ENCODE results near the gene BID. TPM values are rescaled to one million over a fixed set of nuclear protein-coding genes. Genes with fewer than 3 reads are reported as not detected.

The BID gene
- total RNA-seq, 2 donors from 2014 or later = 18.1 to 21.0 TPM

- TF ChIP-seq, protein P1, sequence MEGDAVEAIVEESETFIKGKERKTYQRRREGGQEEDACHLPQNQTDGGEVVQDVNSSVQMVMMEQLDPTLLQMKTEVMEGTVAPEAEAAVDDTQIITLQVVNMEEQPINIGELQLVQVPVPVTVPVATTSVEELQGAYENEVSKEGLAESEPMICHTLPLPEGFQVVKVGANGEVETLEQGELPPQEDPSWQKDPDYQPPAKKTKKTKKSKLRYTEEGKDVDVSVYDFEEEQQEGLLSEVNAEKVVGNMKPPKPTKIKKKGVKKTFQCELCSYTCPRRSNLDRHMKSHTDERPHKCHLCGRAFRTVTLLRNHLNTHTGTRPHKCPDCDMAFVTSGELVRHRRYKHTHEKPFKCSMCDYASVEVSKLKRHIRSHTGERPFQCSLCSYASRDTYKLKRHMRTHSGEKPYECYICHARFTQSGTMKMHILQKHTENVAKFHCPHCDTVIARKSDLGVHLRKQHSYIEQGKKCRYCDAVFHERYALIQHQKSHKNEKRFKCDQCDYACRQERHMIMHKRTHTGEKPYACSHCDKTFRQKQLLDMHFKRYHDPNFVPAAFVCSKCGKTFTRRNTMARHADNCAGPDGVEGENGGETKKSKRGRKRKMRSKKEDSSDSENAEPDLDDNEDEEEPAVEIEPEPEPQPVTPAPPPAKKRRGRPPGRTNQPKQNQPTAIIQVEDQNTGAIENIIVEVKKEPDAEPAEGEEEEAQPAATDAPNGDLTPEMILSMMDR (IDR thresholded peaks at IDR 0.05) = no peak
- TF ChIP-seq POLR2A (IDR thresholded peaks at IDR 0.05) (no peak), POLR2AphosphoS5 (IDR thresholded peaks at IDR 0.05) (no peak)
These were observed 42.8 kb upstream of the BID start for GRCh38 chr22:17817079-17817478.

GRCh38 chr22:17816649-17817048 lies 42.4 kb upstream of the BID start:
- H3K36me3 ChIP-seq = peaks cover 0 to 17% of the 10 kb centered on the region in 2 donors

More at GRCh38 chr22:17817079-17817478, 42.8 kb upstream of the BID start:
- Histone ChIP-seq H3K27ac (no peak overlapping the region), H3K27me3 (replicated peaks; ENCODE audit: insufficient read depth) (no peaks in the 10 kb centered on the region), H3K4me3 (no peak overlapping the region), H3K9me3 (no peaks in the 10 kb centered on the region), H3K36me3 (peaks cover 0 to 17% of the 10 kb centered on the region in 2 donors), H3K4me1 (replicated peaks) (no peaks in the 10 kb centered on the region)
- DNase-seq (ENCODE audit: low spot score) = no peak
- intact Hi-C loops (cut with DNase I) = no loop called here
- 95% methylated on average over 21 of the region's 21 CpGs for WGBS

DNA sequence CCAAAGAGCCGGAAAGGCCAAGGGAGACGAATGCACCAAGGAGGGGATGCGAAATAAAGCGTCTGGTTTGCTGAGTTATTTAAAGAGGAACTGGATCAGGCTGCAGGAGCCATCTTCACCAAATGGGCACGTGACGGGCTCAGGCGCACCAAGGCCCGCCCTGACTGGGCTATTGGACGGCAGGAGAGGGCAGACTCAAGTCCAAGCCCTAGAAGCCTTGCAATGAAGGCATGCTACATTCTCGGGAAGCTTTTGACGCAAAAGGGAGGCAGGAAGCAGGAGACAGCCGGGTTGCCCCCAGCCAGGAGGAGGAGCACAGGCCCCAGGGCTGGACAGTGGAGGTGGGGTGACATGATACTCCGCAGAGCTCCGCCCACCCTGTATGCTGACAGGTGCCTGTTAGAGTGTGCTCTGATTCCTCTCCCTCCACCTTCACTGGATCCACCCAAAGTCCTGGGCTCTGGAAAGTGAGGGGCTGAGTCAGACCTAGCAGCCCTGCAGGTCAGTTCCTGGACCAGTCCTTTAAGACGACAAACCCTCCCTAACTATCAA lies 41.5 kb upstream of the BID start:
- Histone ChIP-seq H3K9me3 (no peaks in the 10 kb centered on the region), H3K36me3 (peaks cover 0 to 19% of the 10 kb centered on the region in 2 donors), H3K27ac (no peak overlapping the region), H3K4me1 (replicated peaks) (no peaks in the 10 kb centered on the region), H3K27me3 (replicated peaks; ENCODE audit: insufficient read depth) (no peaks in the 10 kb centered on the region), H3K4me3 (no peak overlapping the region)
- no peak for DNase-seq (ENCODE audit: low spot score)
- intact Hi-C loops (cut with DNase I) = no loop called here
- WGBS = 87% methylated on average over 15 of the region's 15 CpGs
- TF ChIP-seq POLR2A (IDR thresholded peaks at IDR 0.05) (no peak), POLR2AphosphoS5 (IDR thresholded peaks at IDR 0.05) (no peak)
- TF ChIP-seq, protein P1 (IDR thresholded peaks at IDR 0.05) = no peak

More at GRCh38 chr22:17816649-17817048, 42.4 kb upstream of the BID start:
- H3K9me3 ChIP-seq = no peaks in the 10 kb centered on the region
- TF ChIP-seq POLR2AphosphoS5 (IDR thresholded peaks at IDR 0.05) (no peak), POLR2A (IDR thresholded peaks at IDR 0.05) (no peak)
- TF ChIP-seq, protein P1 (IDR thresholded peaks at IDR 0.05) = no peak
- no peak for DNase-seq (ENCODE audit: low spot score)
- H3K4me3 ChIP-seq = no peak overlapping the region
- no peaks in the 10 kb centered on the region for H3K27me3 ChIP-seq (replicated peaks; ENCODE audit: insufficient read depth)
- 86% methylated on average over 14 of the region's 14 CpGs for WGBS
- H3K27ac ChIP-seq = no peak overlapping the region
- intact Hi-C loops (cut with DNase I) = no loop called here
- H3K4me1 ChIP-seq (replicated peaks) = no peaks in the 10 kb centered on the region

DNA sequence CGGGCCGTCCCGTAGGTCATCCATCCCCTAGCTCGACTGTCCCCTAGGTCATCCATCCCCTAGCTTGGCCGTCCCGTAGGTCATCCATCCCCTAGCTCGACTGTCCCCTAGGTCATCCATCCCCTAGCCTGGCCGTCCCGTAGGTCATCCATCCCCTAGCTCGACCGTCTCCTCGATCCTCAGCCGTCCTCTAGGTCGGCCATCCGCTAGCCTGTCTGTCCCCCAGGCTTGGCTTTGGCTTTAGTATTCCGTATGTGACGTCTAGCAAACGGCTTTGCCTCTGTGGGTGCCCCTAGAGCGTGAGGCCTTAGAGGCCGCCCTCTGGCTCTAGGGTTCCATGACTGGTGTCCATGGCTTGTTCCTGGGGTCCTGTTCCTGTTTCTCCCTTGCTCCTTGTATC lies 40.6 kb upstream of the BID start:
- no peaks in the 10 kb centered on the region for H3K27me3 ChIP-seq (replicated peaks; ENCODE audit: insufficient read depth)
- H3K9me3 ChIP-seq = no peaks in the 10 kb centered on the region
- no peak for TF ChIP-seq POLR2A (IDR thresholded peaks at IDR 0.05)
- TF ChIP-seq POLR2AphosphoS5 (IDR thresholded peaks at IDR 0.05) = no peak
- TF ChIP-seq, protein P1 (IDR thresholded peaks at IDR 0.05) = no peak
- intact Hi-C loops (cut with DNase I) = no loop called here
- H3K36me3 ChIP-seq = peaks cover 0 to 24% of the 10 kb centered on the region in 2 donors
- no peak overlapping the region for H3K4me3 ChIP-seq
- H3K4me1 ChIP-seq (replicated peaks) = no peaks in the 10 kb centered on the region
- no peak for DNase-seq (ENCODE audit: low spot score)
- H3K27ac ChIP-seq = no peak overlapping the region
- WGBS = 94% methylated on average over 20 of the region's 20 CpGs

- no peak overlapping the region for H3K27ac ChIP-seq
- no peaks in the 10 kb centered on the region for H3K9me3 ChIP-seq
- intact Hi-C loops (cut with DNase I) = no loop called here
- 87% methylated on average over 6 of the region's 6 CpGs for WGBS
- TF ChIP-seq POLR2AphosphoS5 (IDR thresholded peaks at IDR 0.05) = no peak
- TF ChIP-seq POLR2A (IDR thresholded peaks at IDR 0.05) = no peak
- TF ChIP-seq, protein P1 (IDR thresholded peaks at IDR 0.05) = no peak
- H3K4me1 ChIP-seq (replicated peaks) = no peaks in the 10 kb centered on the region
- peaks cover 0 to 24% of the 10 kb centered on the region in 2 donors for H3K36me3 ChIP-seq
- no peak for DNase-seq (ENCODE audit: low spot score)
- no peaks in the 10 kb centered on the region for H3K27me3 ChIP-seq (replicated peaks; ENCODE audit: insufficient read depth)
- H3K4me3 ChIP-seq = no peak overlapping the region
These were observed 39.8 kb upstream of the BID start for GRCh38 chr22:17814084-17814483.
